Smooth muscle cell (in vitro differentiated cells): Measurements from ENCODE around the gene AIMP2. TPM values are rescaled to one million over a fixed set of nuclear protein-coding genes. Genes with fewer than 3 reads are reported as not detected.

Source experiments
- DNase-seq: peaks from one replicate; lab custom pipeline; 2025; ENCODE audit not compliant: unreplicated experiment; lab: John Stamatoyannopoulos, UW
- H2AFZ ChIP-seq: fragments of 200-600 bp; sonication (generic); 2 replicates; pipeline ENCODE4 v1.6.0; 2016; ENCODE audit warnings: antibody characterized with exemption, low read depth, mild to moderate bottlenecking
- H3F3A ChIP-seq: fragments of 200-600 bp; sonication (generic); 2 replicates; pipeline ENCODE4 v1.6.0; 2017; ENCODE audit warnings: antibody characterized with exemption, low read depth
- H3K27ac ChIP-seq: fragments of 200-600 bp; sonication (generic); 2 replicates; pipeline ENCODE4 v1.5.1; 2016; ENCODE audit warnings: low read depth, mild to moderate bottlenecking
- H3K27me3 ChIP-seq: fragments of 200-600 bp; sonication (generic); 2 replicates; pipeline ENCODE4 v1.6.1; 2016; ENCODE audit warnings: low read depth, mild to moderate bottlenecking
- H3K36me3 ChIP-seq: fragments of 200-600 bp; sonication (generic); 2 replicates; pipeline ENCODE4 v1.5.1; 2016; ENCODE audit warnings: low read depth
- H3K4me1 ChIP-seq: fragments of 200-600 bp; sonication (generic); 2 replicates; pipeline ENCODE4 v1.5.1; 2016; ENCODE audit warnings: low read depth
- H3K4me2 ChIP-seq: fragments of 200-600 bp; sonication (generic); 2 replicates; pipeline ENCODE4 v1.6.0; 2016; ENCODE audit warnings: mild to moderate bottlenecking
- H3K4me3 ChIP-seq: fragments of 200-600 bp; sonication (generic); 2 replicates; pipeline ENCODE4 v1.5.1; 2016; ENCODE audit warnings: mild to moderate bottlenecking
- H3K79me2 ChIP-seq: fragments of 200-600 bp; sonication (generic); 2 replicates; pipeline ENCODE4 v1.6.0; 2016; ENCODE audit warnings: low read depth, mild to moderate bottlenecking
- H3K9ac ChIP-seq: fragments of 200-600 bp; sonication (generic); 2 replicates; pipeline ENCODE4 v1.6.0; 2016; ENCODE audit warnings: low read depth
- H3K9me3 ChIP-seq: fragments of 200-600 bp; sonication (generic); replicated peaks from 2 replicates; pipeline ENCODE4 v1.5.1; 2016; ENCODE audit warnings: low read depth
- H4K20me1 ChIP-seq: fragments of 200-600 bp; sonication (generic); 2 replicates; pipeline ENCODE4 v1.6.0; 2016; ENCODE audit warnings: low read depth
- CTCF ChIP-seq: fragments of 200-600 bp; sonication (generic); IDR thresholded peaks from 2 replicates; pipeline ENCODE4 v1.5.1; 2017; ENCODE audit warnings: borderline replicate concordance, mild to moderate bottlenecking, antibody characterized with exemption; ENCODE audit not compliant: insufficient read depth, poor library complexity, severe bottlenecking
- WGBS: methylation state at CpG from one replicate; pipeline ENCODE4 v1.1.7; 2016; ENCODE audit warnings: low lambda C conversion rate; 5-methylcytosine and 5-hydroxymethylcytosine counted together
- polyA plus RNA-seq: library from polyadenylated mRNA; unstranded; fragments of >200 nt; fragmentation: Nextera tagmentation; extraction: Ambion mirVana; gene quantifications from 2 replicates; pipeline ENCODE4 v1.2.1, GENCODE V29; 2016
- total RNA-seq: library from RNA; depleted of rRNA; stranded (reverse); fragments of >200 nt; gene quantifications from 2 replicates; pipeline ENCODE4 v1.2.3, GENCODE V29; 2014

Gene AIMP2
- total and polyA plus RNA-seq, 2 experiments from 2014 or later: 30.1 to 43.7 TPM

DNA sequence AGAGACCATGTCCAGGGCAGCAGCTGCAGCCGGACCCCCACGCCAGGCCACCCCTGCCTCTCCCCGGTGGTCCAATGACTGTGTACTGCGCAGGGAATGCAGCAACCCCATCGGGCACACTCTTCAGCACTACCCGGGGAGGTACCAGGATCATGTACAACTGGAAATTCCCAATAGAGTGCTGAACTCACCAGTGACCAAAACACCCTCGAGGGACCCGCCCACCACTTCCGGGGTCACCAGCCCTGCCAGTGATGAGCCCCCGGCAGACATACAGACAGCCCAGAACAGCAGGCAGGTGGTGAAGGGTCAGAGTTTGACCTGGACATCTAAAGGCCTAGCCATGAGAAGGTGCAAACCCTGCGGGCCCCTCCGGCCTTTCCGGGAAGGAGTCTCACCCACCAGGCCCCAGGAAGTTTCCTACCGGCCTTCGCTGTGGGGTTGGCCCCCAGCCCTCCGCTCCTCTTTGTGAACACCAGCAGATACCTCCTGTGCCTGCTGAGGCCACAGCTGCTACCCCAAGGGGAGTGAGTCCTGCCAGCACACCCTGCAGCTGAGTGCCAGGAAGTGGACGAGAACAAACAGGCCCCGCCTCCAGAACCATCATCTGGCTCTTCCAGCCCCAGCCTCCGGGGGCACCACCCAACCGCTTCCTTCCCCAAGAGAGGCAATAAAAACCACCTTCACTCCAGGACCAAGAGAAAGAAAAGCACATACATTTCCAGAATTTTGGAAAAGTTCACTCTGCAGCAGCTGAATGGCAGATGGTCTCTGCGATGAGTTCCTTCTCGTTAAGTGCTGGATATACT lies 17.1 kb downstream of the AIMP2 start:
- 90% methylated on average over 22 of the region's 22 CpGs for WGBS
- no peak for TF ChIP-seq CTCF
- H3K36me3 ChIP-seq: peaks cover 20% of the 10 kb centered on the region
- H3F3A ChIP-seq: no peaks in the 10 kb centered on the region
- no peak overlapping the region for H3K9ac ChIP-seq
- H3K79me2 ChIP-seq: no peaks in the 10 kb centered on the region
- H2AFZ ChIP-seq: no peak overlapping the region
- no peaks in the 10 kb centered on the region for H3K27me3 ChIP-seq
- no peaks in the 10 kb centered on the region for H3K9me3 ChIP-seq
- no peak overlapping the region for H3K4me2 ChIP-seq
- H3K4me1 ChIP-seq: no peaks in the 10 kb centered on the region
- peaks cover 7% of the 10 kb centered on the region for H4K20me1 ChIP-seq
- H3K4me3 ChIP-seq: no peak overlapping the region
- DNase-seq: no peak
- H3K27ac ChIP-seq: no peak overlapping the region

DNA sequence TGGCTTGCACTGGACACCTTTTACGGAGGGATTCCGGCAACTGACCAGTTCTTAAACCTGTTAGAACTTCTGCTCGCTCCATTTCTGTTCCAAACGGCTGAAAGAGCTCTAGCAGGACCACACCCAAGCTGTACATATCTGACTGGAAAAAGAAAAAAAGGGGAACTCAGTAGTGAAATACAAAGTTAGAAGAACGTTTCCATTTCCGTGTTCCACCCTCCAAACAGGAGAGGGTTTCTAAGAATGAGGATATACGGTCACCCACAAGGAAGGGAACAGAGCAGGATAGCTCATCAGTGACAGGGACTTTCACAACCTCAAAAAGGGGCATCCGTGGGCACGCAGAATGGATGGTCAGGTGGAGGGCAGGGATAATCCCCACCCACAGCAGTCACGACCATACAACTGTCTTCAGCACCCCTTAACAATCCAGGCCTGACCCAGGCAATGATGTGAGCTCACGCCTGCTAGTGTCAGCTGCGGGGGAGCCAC lies 17.8 kb downstream of the AIMP2 start:
- 89% methylated on average over 12 of the region's 12 CpGs for WGBS
- DNase-seq: no peak
- no peak overlapping the region for H2AFZ ChIP-seq
- H3F3A ChIP-seq: no peaks in the 10 kb centered on the region
- no peak overlapping the region for H3K27ac ChIP-seq
- no peak overlapping the region for H3K9ac ChIP-seq
- H4K20me1 ChIP-seq: peaks cover 13% of the 10 kb centered on the region
- peaks cover 14% of the 10 kb centered on the region for H3K36me3 ChIP-seq
- no peaks in the 10 kb centered on the region for H3K27me3 ChIP-seq
- H3K4me3 ChIP-seq: no peak overlapping the region
- no peak overlapping the region for H3K4me2 ChIP-seq
- H3K79me2 ChIP-seq: no peaks in the 10 kb centered on the region
- no peaks in the 10 kb centered on the region for H3K9me3 ChIP-seq
- no peak for TF ChIP-seq CTCF
- no peaks in the 10 kb centered on the region for H3K4me1 ChIP-seq

- no peak for TF ChIP-seq CTCF
- Histone ChIP-seq H4K20me1 (peaks cover 16% of the 10 kb centered on the region), H3K27me3 (no peaks in the 10 kb centered on the region), H3F3A (no peaks in the 10 kb centered on the region), H2AFZ (no peak overlapping the region), H3K9ac (no peak overlapping the region), H3K4me3 (no peak overlapping the region), H3K9me3 (no peaks in the 10 kb centered on the region), H3K36me3 (peaks cover 4% of the 10 kb centered on the region), H3K4me1 (no peaks in the 10 kb centered on the region), H3K79me2 (no peaks in the 10 kb centered on the region), H3K4me2 (no peak overlapping the region), H3K27ac (no peak overlapping the region)
- WGBS: 100% methylated on average over 1 of the region's 1 CpG
- no peak for DNase-seq
Measured at GRCh38 chr7:6027806-6028365, 18.8 kb downstream of the AIMP2 start.
